Cardiac muscle cell (in vitro differentiated cells and primary cell): ENCODE data around the gene AUTS2. TPM values are rescaled to one million over a fixed set of nuclear protein-coding genes. Genes with fewer than 3 reads are reported as not detected.

ENCODE experiments used
- DNase-seq, 2 donors: peaks; one replicate each; pipeline versions ENCODE4 v3.0.0 to v3.0.0-alpha.2; 2010 to 2017; ENCODE audit warnings: low read depth in 1 of 2, low spot score in 1 of 2
- H3K27ac ChIP-seq: fragments of 200-600 bp; sonication (generic); 2 replicates; pipeline ENCODE4 v1.5.1; 2016
- H3K27me3 ChIP-seq: fragments of 200-600 bp; sonication (generic); 2 replicates; pipeline ENCODE4 v1.6.0; 2016; ENCODE audit warnings: control low read depth
- H3K36me3 ChIP-seq: fragments of 200-600 bp; sonication (generic); 2 replicates; pipeline ENCODE4 v1.5.1; 2016; ENCODE audit warnings: control low read depth
- H3K4me1 ChIP-seq: fragments of 200-600 bp; sonication (generic); 2 replicates; pipeline ENCODE4 v1.8.1; 2017; ENCODE audit warnings: low read depth, mild to moderate bottlenecking, mixed run types
- H3K4me3 ChIP-seq: fragments of 200-600 bp; sonication (generic); 2 replicates; pipeline ENCODE4 v1.5.1; 2016; ENCODE audit warnings: mild to moderate bottlenecking
- H3K9me3 ChIP-seq: fragments of 200-600 bp; sonication (generic); 2 replicates; pipeline ENCODE4 v1.5.1; 2017; ENCODE audit warnings: low read depth, mild to moderate bottlenecking, control low read depth
- CTCF ChIP-seq: IDR thresholded peaks from 2 replicates; pipeline ENCODE4 v1.5.1; 2012; ENCODE audit warnings: low read depth, mild to moderate bottlenecking, low read length
- polyA plus RNA-seq: library from polyadenylated mRNA; unstranded; fragments of >200 nt; fragmentation: Nextera tagmentation; extraction: Ambion mirVana; gene quantifications from 2 replicates; pipeline ENCODE4 v1.2.1, GENCODE V29; 2016
- total RNA-seq: library from RNA; depleted of rRNA; stranded (reverse); fragments of >200 nt; gene quantifications from 2 replicates; pipeline ENCODE4 v1.2.3, GENCODE V29; 2016

Gene AUTS2
- total and polyA plus RNA-seq, 2 experiments from 2014 or later: 41.0 to 45.5 TPM

- H3K4me3 ChIP-seq: no peak overlapping the region
- H3K9me3 ChIP-seq: no peaks in the 10 kb centered on the region
- DNase-seq: no peak
- H3K4me1 ChIP-seq: no peaks in the 10 kb centered on the region
- TF ChIP-seq CTCF: no peak
- H3K27me3 ChIP-seq: peaks cover 11% of the 10 kb centered on the region
- no peaks in the 10 kb centered on the region for H3K36me3 ChIP-seq
- H3K27ac ChIP-seq: no peak overlapping the region
These were observed 1034.1 kb downstream of the AUTS2 start for GRCh38 chr7:70632400-70632799.

GRCh38 chr7:70634071-70634470, 1035.8 kb downstream of the AUTS2 start:
- TF ChIP-seq CTCF: no peak
- Histone ChIP-seq H3K4me3 (no peak overlapping the region), H3K27ac (no peak overlapping the region)

GRCh38 chr7:70634610-70635068, 1036.4 kb downstream of the AUTS2 start:
- TF ChIP-seq CTCF: no peak
- no peak overlapping the region for H3K27ac ChIP-seq
- no peaks in the 10 kb centered on the region for H3K36me3 ChIP-seq
- H3K4me3 ChIP-seq: no peak overlapping the region
- H3K4me1 ChIP-seq: no peaks in the 10 kb centered on the region
- H3K27me3 ChIP-seq: peaks cover 11% of the 10 kb centered on the region
- peak in 1 of 2 donors; percentile 25 for DNase-seq
- no peaks in the 10 kb centered on the region for H3K9me3 ChIP-seq

More at GRCh38 chr7:70634071-70634470, 1035.8 kb downstream of the AUTS2 start:
- H3K4me1 ChIP-seq: no peaks in the 10 kb centered on the region
- H3K9me3 ChIP-seq: no peaks in the 10 kb centered on the region
- H3K27me3 ChIP-seq: peaks cover 11% of the 10 kb centered on the region
- no peak for DNase-seq
- no peaks in the 10 kb centered on the region for H3K36me3 ChIP-seq

GRCh38 chr7:70635633-70636032, 1037.4 kb downstream of the AUTS2 start:
- no peaks in the 10 kb centered on the region for H3K4me1 ChIP-seq
- H3K27ac ChIP-seq: no peak overlapping the region
- H3K36me3 ChIP-seq: no peaks in the 10 kb centered on the region
- TF ChIP-seq CTCF: no peak
- H3K27me3 ChIP-seq: peaks cover 11% of the 10 kb centered on the region
- no peak overlapping the region for H3K4me3 ChIP-seq
- no peaks in the 10 kb centered on the region for H3K9me3 ChIP-seq
- no peak for DNase-seq

GRCh38 chr7:70636169-70636568, 1037.9 kb downstream of the AUTS2 start:
- H3K4me1 ChIP-seq: no peaks in the 10 kb centered on the region
- peaks cover 10% of the 10 kb centered on the region for H3K27me3 ChIP-seq
- H3K36me3 ChIP-seq: no peaks in the 10 kb centered on the region
- H3K9me3 ChIP-seq: no peaks in the 10 kb centered on the region
- no peak overlapping the region for H3K27ac ChIP-seq
- no peak overlapping the region for H3K4me3 ChIP-seq
- DNase-seq: no peak
- TF ChIP-seq CTCF: no peak

- TF ChIP-seq CTCF: no peak
These were observed 1039.5 kb downstream of the AUTS2 start for GRCh38 chr7:70637726-70638125.

More at GRCh38 chr7:70637726-70638125, 1039.5 kb downstream of the AUTS2 start:
- DNase-seq: no peak
- Histone ChIP-seq H3K36me3 (no peaks in the 10 kb centered on the region), H3K4me3 (no peak overlapping the region), H3K27ac (no peak overlapping the region), H3K27me3 (peaks cover 4% of the 10 kb centered on the region), H3K9me3 (no peaks in the 10 kb centered on the region), H3K4me1 (no peaks in the 10 kb centered on the region)
